B cell (primary cell): ENCODE measurements around the gene TRIP13. TPM values are rescaled to one million over a fixed set of nuclear protein-coding genes. Genes with fewer than 3 reads are reported as not detected.

Source experiments
- ATAC-seq: fragments of 200-7000 bp; cut with Tn5 transposase; one replicate; pipeline ENCODE4 v1.10.0; 2021; ENCODE audit warnings: low read depth, mild to moderate bottlenecking, moderate number of reproducible peaks, moderate library complexity
- CTCF ChIA-PET: fragments of 350-600 bp; sonication (Branson Sonifier 250); formaldehyde crosslinking; loops from one replicate; lab custom pipeline; 2021; ENCODE audit warnings: antibody characterized with exemption, inconsistent platforms; lab: Charles Lee
- POLR2A ChIA-PET: fragments of 350-600 bp; sonication (Branson Sonifier 250); formaldehyde crosslinking; loops from one replicate; lab custom pipeline; 2021; ENCODE audit warnings: antibody characterized with exemption; lab: Charles Lee
- DNase-seq: peaks from one replicate; pipeline ENCODE4 v3.0.0; 2013
- H2AFZ ChIP-seq: 2 replicates; pipeline ENCODE4 v1.6.1; 2012; ENCODE audit warnings: mild to moderate bottlenecking, low read depth, low read length; ENCODE audit not compliant: insufficient read depth, poor library complexity, severe bottlenecking
- H3K27ac ChIP-seq, 2 donors: 1 replicate in 1 of 2; 2 replicates in 1 of 2; pipeline ENCODE4 v1.5.1; 2012 to 2013; ENCODE audit warnings: low read length in 2 of 2, mild to moderate bottlenecking in 2 of 2, moderate library complexity in 1 of 2
- H3K27me3 ChIP-seq, 4 experiments: fragments of 200-600 bp in 1 of 4; sonication (generic) in 1 of 4; replicated peaks in 1 of 4; 1 replicate in 2 of 4; 2 replicates in 2 of 4; pipeline versions ENCODE4 v1.6.1 to v1.7.0; 2013 to 2016; ENCODE audit warnings: low read length in 3 of 4, mild to moderate bottlenecking in 2 of 4, mixed read lengths in 1 of 4, moderate library complexity in 1 of 4; ENCODE audit not compliant: insufficient read depth in 4 of 4, control insufficient read depth in 3 of 4; ENCODE audit errors: control extremely low read depth in 1 of 4
- H3K36me3 ChIP-seq, 2 experiments: replicated peaks in 1 of 2; 1 replicate in 1 of 2; 2 replicates in 1 of 2; pipeline versions ENCODE4 v1.6.1 to v1.7.1; 2013; ENCODE audit warnings: low read length in 1 of 2; ENCODE audit not compliant: insufficient read depth in 2 of 2, control insufficient read depth in 1 of 2; ENCODE audit errors: control extremely low read depth in 1 of 2, extremely low read depth in 1 of 2
- H3K4me1 ChIP-seq, 2 donors: fragments of 200-600 bp in 1 of 2; sonication (generic) in 1 of 2; 1 replicate in 1 of 2; 2 replicates in 1 of 2; pipeline versions ENCODE4 v1.5.1 to v1.6.1; 2013 to 2017; ENCODE audit warnings: low read length in 2 of 2; ENCODE audit not compliant: control insufficient read depth in 2 of 2, insufficient read depth in 2 of 2
- H3K4me2 ChIP-seq: replicated peaks from 2 replicates; pipeline ENCODE3; 2012; ENCODE audit warnings: mild to moderate bottlenecking, low read depth, low read length; ENCODE audit not compliant: poor library complexity, severe bottlenecking
- H3K4me3 ChIP-seq, 5 experiments: fragments of 200-600 bp in 1 of 5; sonication (generic) in 1 of 5; 1 replicate in 3 of 5; 2 replicates in 2 of 5; pipeline versions ENCODE4 v1.5.1 to v1.7.0; 2011 to 2016; ENCODE audit warnings: low read length in 4 of 5, mild to moderate bottlenecking in 4 of 5, low read depth in 2 of 5, control low read depth in 1 of 5, moderate library complexity in 1 of 5; ENCODE audit not compliant: insufficient read depth in 1 of 5; ENCODE audit errors: control extremely low read depth in 1 of 5, extremely low read depth in 1 of 5
- H3K79me2 ChIP-seq: fragments of 200-600 bp; sonication (generic); one replicate; pipeline ENCODE4 v1.6.0; 2016; ENCODE audit warnings: low read length; ENCODE audit not compliant: control insufficient read depth, insufficient read depth
- H3K9ac ChIP-seq: fragments of 200-600 bp; sonication (generic); 2 replicates; pipeline ENCODE4 v1.6.1; 2017; ENCODE audit warnings: mild to moderate bottlenecking, low read length, moderate library complexity
- H3K9me3 ChIP-seq, 3 donors: one replicate each; pipeline versions ENCODE4 v1.6.1 to v1.7.1; 2013; ENCODE audit warnings: low read length in 2 of 3; ENCODE audit not compliant: control insufficient read depth in 2 of 3, insufficient read depth in 1 of 3; ENCODE audit errors: control extremely low read depth in 1 of 3
- H4K20me1 ChIP-seq: 2 replicates; pipeline ENCODE4 v1.6.0; 2012; ENCODE audit warnings: mild to moderate bottlenecking, low read length; ENCODE audit not compliant: insufficient read depth, control insufficient read depth, poor library complexity, severe bottlenecking
- H3K27ac Mint-ChIP-seq: one replicate; pipeline ENCODE4 v1.8.0; 2021; ENCODE audit warnings: mixed read lengths
- H3K27me3 Mint-ChIP-seq: one replicate; pipeline ENCODE4 v1.8.0; 2021; ENCODE audit warnings: mixed read lengths
- H3K4me1 Mint-ChIP-seq: one replicate; pipeline ENCODE4 v1.8.0; 2021; ENCODE audit warnings: mixed read lengths
- H3K4me3 Mint-ChIP-seq: one replicate; pipeline ENCODE4 v1.8.0; 2021; ENCODE audit warnings: mixed read lengths
- H3K9me3 Mint-ChIP-seq: one replicate; pipeline ENCODE4 v1.8.0; 2022; ENCODE audit warnings: mixed read lengths; ENCODE audit not compliant: insufficient read depth
- EZH2 ChIP-seq: IDR thresholded peaks from 2 replicates; pipeline ENCODE4 v1.6.1; 2012; ENCODE audit warnings: borderline replicate concordance, low read depth, mild to moderate bottlenecking, moderate library complexity, low read length; ENCODE audit not compliant: insufficient read depth, poor library complexity, severe bottlenecking
- WGBS: methylation state at CpG from one replicate; pipeline ENCODE4 v1.1.5; 2013; ENCODE audit warnings: missing lambda C conversion rate; ENCODE audit not compliant: insufficient coverage; 5-methylcytosine and 5-hydroxymethylcytosine counted together
- intact Hi-C: fragments of 100-400 bp; cut with micrococcal nuclease; formaldehyde crosslinking; loops from one replicate; pipeline ENCODE4 v1.10.0; 2022
- polyA plus RNA-seq: library from polyadenylated mRNA; depleted of rRNA; stranded (reverse); fragments of >200 nt; gene quantifications from 2 replicates; pipeline ENCODE4 v1.2.3, GENCODE V29; 2012
- total RNA-seq, 2 donors: library from RNA; stranded (reverse); fragments of 120-200 nt in 1 of 2; gene quantifications; 1 replicate in 1 of 2; 2 replicates in 1 of 2; pipeline versions ENCODE4 v1.2.3 to v1.2.4, GENCODE V29; 2013 to 2022
- TF ChIP-seq, protein P1 (sequence below): fragments of 200-600 bp; IDR thresholded peaks from one replicate; pipeline ENCODE4 v1.8.0; 2022; ENCODE audit warnings: antibody characterized with exemption, mild to moderate bottlenecking

Gene TRIP13
- total and polyA plus RNA-seq, 2 donors (not counting 1 experiment from before 2014, with no cell fraction given): 0.63 to 1.1 TPM

DNA sequence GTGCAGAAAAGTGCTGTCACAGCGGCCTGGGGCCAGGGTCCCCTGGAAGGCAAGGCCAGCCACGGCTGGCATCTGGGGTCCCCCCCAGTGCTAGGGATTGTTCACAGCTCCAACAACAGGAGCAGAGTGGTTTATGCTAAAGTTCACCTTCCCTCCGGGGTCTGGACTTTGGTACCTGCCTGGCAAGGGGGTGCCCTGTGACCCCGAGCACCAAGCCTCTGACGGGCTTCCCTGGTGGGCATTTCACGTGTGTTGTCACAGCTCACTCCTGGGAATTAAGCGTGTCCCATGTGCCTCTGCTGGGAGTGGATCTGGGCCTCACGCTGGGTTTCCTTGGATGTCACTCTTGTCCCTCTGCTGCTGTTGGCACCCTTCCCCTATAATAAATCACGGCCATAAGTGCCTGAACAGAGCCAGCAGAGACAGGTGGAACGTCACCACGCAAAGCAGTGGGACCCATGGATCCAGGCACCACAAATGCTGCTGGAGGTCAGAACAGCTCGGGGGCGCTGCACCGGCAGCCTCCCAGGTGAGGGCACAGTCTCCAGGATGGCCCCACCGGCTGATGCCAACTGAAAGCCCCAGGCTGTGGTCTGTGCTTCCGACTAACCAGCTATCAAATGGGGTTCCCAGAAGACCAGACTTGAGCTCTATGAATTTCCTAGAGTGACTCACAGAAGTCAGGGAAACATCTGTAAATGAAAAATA lies 24.1 kb upstream of the TRIP13 start:
- no peak overlapping the region for H3K4me3 ChIP-seq
- no peak overlapping the region for H3K4me2 ChIP-seq
- no peak overlapping the region for H3K9ac ChIP-seq
- Mint-ChIP-seq H3K4me3 (no peak overlapping the region), H3K27me3 (no peaks in the 10 kb centered on the region), H3K9me3 (no peaks in the 10 kb centered on the region), H3K4me1 (peaks cover 3% of the 10 kb centered on the region), H3K27ac (no peak overlapping the region)
- peaks cover 4 to 86% of the 10 kb centered on the region in 2 experiments for H3K36me3 ChIP-seq
- H3K27me3 ChIP-seq: no peaks in the 10 kb centered on the region
- ATAC-seq (no peak), DNase-seq (no peak)
- no peaks in the 10 kb centered on the region for H3K79me2 ChIP-seq
- H3K9me3 ChIP-seq: peaks cover 0 to 6% (median 0%) of the 10 kb centered on the region in 3 donors
- ChIA-PET CTCF (no interaction called here), POLR2A (no interaction called here)
- WGBS: 98% methylated on average over 16 of the region's 16 CpGs
- peaks cover 9% of the 10 kb centered on the region for H4K20me1 ChIP-seq
- H3K27ac ChIP-seq: no peak overlapping the region
- H2AFZ ChIP-seq: no peak overlapping the region
- TF ChIP-seq, protein P1, sequence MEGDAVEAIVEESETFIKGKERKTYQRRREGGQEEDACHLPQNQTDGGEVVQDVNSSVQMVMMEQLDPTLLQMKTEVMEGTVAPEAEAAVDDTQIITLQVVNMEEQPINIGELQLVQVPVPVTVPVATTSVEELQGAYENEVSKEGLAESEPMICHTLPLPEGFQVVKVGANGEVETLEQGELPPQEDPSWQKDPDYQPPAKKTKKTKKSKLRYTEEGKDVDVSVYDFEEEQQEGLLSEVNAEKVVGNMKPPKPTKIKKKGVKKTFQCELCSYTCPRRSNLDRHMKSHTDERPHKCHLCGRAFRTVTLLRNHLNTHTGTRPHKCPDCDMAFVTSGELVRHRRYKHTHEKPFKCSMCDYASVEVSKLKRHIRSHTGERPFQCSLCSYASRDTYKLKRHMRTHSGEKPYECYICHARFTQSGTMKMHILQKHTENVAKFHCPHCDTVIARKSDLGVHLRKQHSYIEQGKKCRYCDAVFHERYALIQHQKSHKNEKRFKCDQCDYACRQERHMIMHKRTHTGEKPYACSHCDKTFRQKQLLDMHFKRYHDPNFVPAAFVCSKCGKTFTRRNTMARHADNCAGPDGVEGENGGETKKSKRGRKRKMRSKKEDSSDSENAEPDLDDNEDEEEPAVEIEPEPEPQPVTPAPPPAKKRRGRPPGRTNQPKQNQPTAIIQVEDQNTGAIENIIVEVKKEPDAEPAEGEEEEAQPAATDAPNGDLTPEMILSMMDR: no peak
- no peak for TF ChIP-seq EZH2
- intact Hi-C loops: no loop called here
- no peaks in the 10 kb centered on the region for H3K4me1 ChIP-seq

DNA sequence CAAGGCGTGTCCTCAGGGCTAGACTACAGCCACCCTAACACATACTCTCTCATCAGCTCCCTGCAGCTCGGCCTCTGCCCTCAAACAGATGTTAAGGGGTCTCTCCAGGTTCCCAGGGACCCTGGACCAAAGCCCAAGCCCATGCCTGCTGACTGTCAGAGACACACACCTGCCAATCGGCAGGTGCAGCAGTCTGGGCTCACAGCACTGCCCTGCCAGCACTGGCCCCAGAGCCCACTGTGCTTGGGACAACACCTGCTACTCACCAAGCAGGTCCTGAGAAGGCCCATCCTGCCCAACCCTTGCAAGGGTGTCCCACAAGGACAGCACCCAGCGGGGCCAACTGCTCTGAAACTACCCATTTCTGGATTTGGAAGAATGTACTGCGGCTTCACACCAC lies 21.7 kb upstream of the TRIP13 start:
- H3K4me1 Mint-ChIP-seq: peaks cover 3% of the 10 kb centered on the region
- no peaks in the 10 kb centered on the region for H3K79me2 ChIP-seq
- TF ChIP-seq EZH2: no peak
- TF ChIP-seq, protein P1: no peak

More for the DNA sequence above, 21.7 kb upstream of the TRIP13 start:
- H3K4me2 ChIP-seq: no peak overlapping the region
- H3K9me3 ChIP-seq: peaks cover 0 to 6% (median 0%) of the 10 kb centered on the region in 3 donors
- H3K36me3 ChIP-seq: peaks cover 6 to 76% of the 10 kb centered on the region in 2 experiments
- Mint-ChIP-seq H3K27ac (no peak overlapping the region), H3K4me3 (no peak overlapping the region), H3K27me3 (no peaks in the 10 kb centered on the region), H3K9me3 (no peaks in the 10 kb centered on the region)
- ChIA-PET POLR2A (no interaction called here), CTCF (interaction anchor here (1.4 kb wide), 1 partner anchor 32 kb away, joined by 4 read pairs; no protein-coding TSS in a partner anchor)
- intact Hi-C loops: no loop called here
- no peak overlapping the region for H3K27ac ChIP-seq
- H2AFZ ChIP-seq: no peak overlapping the region
- no peak for ATAC-seq
- no peak overlapping the region for H3K4me3 ChIP-seq
- WGBS: 97% methylated on average over 5 of the region's 5 CpGs
- H3K4me1 ChIP-seq: no peaks in the 10 kb centered on the region
- no peak for DNase-seq
- H3K9ac ChIP-seq: no peak overlapping the region
- H3K27me3 ChIP-seq: no peaks in the 10 kb centered on the region
- peaks cover 11% of the 10 kb centered on the region for H4K20me1 ChIP-seq
